ENCODE measurements around the gene DMRT1. TPM values are rescaled to one million over a fixed set of nuclear protein-coding genes. Genes with fewer than 3 reads are reported as not detected.
"Not testable (repeated sequence)": the region's sequence is repeated elsewhere in the genome, so short reads cannot be mapped to it uniquely, and the experiment has no call there.

The DMRT1 gene
- total and polyA plus RNA-seq, 9 donors = not detected

GRCh38 chr9:847505-847904, 6.0 kb downstream of the DMRT1 start:
- TF ChIP-seq POLR2A (IDR thresholded peaks at IDR 0.05) (no peak), CTCF (IDR thresholded peaks at IDR 0.05) (no peak), EP300 (IDR thresholded peaks at IDR 0.05) (no peak)
- intact Hi-C loops (cut with DNase I) = no loop called here
- DNase-seq = no peak
- no peaks in the 10 kb centered on the region for H3K4me1 ChIP-seq (ENCODE audit: insufficient read depth)
- H3K36me3 ChIP-seq = no peaks in the 10 kb centered on the region
- H3K27me3 ChIP-seq = no peaks in the 10 kb centered on the region
- H3K27ac ChIP-seq = no peak overlapping the region
- 40 to 76% (median 54%) methylated on average over 6 of the region's 6 CpGs for WGBS, 3 donors
- no peak overlapping the region for H3K4me3 ChIP-seq
- H3K9me3 ChIP-seq = no peaks in the 10 kb centered on the region

- Histone ChIP-seq H3K27ac (no peak overlapping the region), H3K4me1 (ENCODE audit: insufficient read depth) (no peaks in the 10 kb centered on the region), H3K9me3 (no peaks in the 10 kb centered on the region), H3K4me3 (no peak overlapping the region), H3K36me3 (no peaks in the 10 kb centered on the region), H3K27me3 (no peaks in the 10 kb centered on the region)
- WGBS, 3 donors = 76 to 87% (median 81%) methylated on average over 5 of the region's 5 CpGs
- DNase-seq = no peak
- intact Hi-C loops (cut with DNase I) = no loop called here
- TF ChIP-seq EP300 (IDR thresholded peaks at IDR 0.05) (no peak), CTCF (IDR thresholded peaks at IDR 0.05) (no peak), POLR2A (IDR thresholded peaks at IDR 0.05) (no peak)
Measured at GRCh38 chr9:849431-849830, 7.9 kb downstream of the DMRT1 start.

- intact Hi-C loops (cut with DNase I) = no loop called here
- H3K9me3 ChIP-seq = no peaks in the 10 kb centered on the region
- no peak for DNase-seq
- TF ChIP-seq EP300 (IDR thresholded peaks at IDR 0.05) = no peak
- TF ChIP-seq POLR2A (IDR thresholded peaks at IDR 0.05) = no peak
- no peak for TF ChIP-seq CTCF (IDR thresholded peaks at IDR 0.05)
- no peaks in the 10 kb centered on the region for H3K36me3 ChIP-seq
- WGBS, 3 donors = 11 to 19% (median 17%) methylated on average over 4 of the region's 4 CpGs
- H3K4me3 ChIP-seq = no peak overlapping the region
- no peak overlapping the region for H3K27ac ChIP-seq
- H3K4me1 ChIP-seq (ENCODE audit: insufficient read depth) = no peaks in the 10 kb centered on the region
- no peaks in the 10 kb centered on the region for H3K27me3 ChIP-seq
Measured at GRCh38 chr9:852539-852938, 11.0 kb downstream of the DMRT1 start.

- 68 to 75% (median 74%) methylated on average over 6 of the region's 6 CpGs for WGBS, 3 donors
- H3K9me3 ChIP-seq = no peaks in the 10 kb centered on the region
- intact Hi-C loops (cut with DNase I) = no loop called here
- no peaks in the 10 kb centered on the region for H3K27me3 ChIP-seq
- TF ChIP-seq EP300 (IDR thresholded peaks at IDR 0.05) (no peak), CTCF (IDR thresholded peaks at IDR 0.05) (no peak), POLR2A (IDR thresholded peaks at IDR 0.05) (no peak)
- no peaks in the 10 kb centered on the region for H3K4me1 ChIP-seq (ENCODE audit: insufficient read depth)
- no peak for DNase-seq
- no peak overlapping the region for H3K27ac ChIP-seq
- no peak overlapping the region for H3K4me3 ChIP-seq
- H3K36me3 ChIP-seq = no peaks in the 10 kb centered on the region
Measured at GRCh38 chr9:859251-859650, 17.8 kb downstream of the DMRT1 start.

GRCh38 chr9:860706-861105, 19.2 kb downstream of the DMRT1 start:
- Histone ChIP-seq H3K36me3 (no peaks in the 10 kb centered on the region), H3K27me3 (no peaks in the 10 kb centered on the region), H3K27ac (no peak overlapping the region), H3K9me3 (no peaks in the 10 kb centered on the region), H3K4me3 (no peak overlapping the region), H3K4me1 (ENCODE audit: insufficient read depth) (no peaks in the 10 kb centered on the region)
- DNase-seq = no peak
- intact Hi-C loops (cut with DNase I) = no loop called here
- WGBS, 3 donors = 73 to 82% (median 78%) methylated on average over 3 to 4 of the region's 4 CpGs
- TF ChIP-seq CTCF (IDR thresholded peaks at IDR 0.05) (no peak), EP300 (IDR thresholded peaks at IDR 0.05) (no peak), POLR2A (IDR thresholded peaks at IDR 0.05) (no peak)

- H3K4me1 ChIP-seq (ENCODE audit: insufficient read depth); DNase-seq; H3K4me3 ChIP-seq; intact Hi-C loops (cut with DNase I); H3K9me3 ChIP-seq; H3K36me3 ChIP-seq; H3K27me3 ChIP-seq; H3K27ac ChIP-seq: not testable (repeated sequence)
- WGBS, 3 donors = 92 to 95% (median 95%) methylated on average over 16 to 27 of the region's 30 CpGs
Measured at GRCh38 chr9:861525-861924, 20.0 kb downstream of the DMRT1 start.
